Activated naive CD4-positive, alpha-beta T cell treated with anti-CD3 and anti-CD28 coated beads for 36 hours (primary cell): Measurements from ENCODE around the gene GCG. TPM values are rescaled to one million over a fixed set of nuclear protein-coding genes. Genes with fewer than 3 reads are reported as not detected.

Experiments used
- CTCF ChIA-PET: fragments of 350-600 bp; sonication (Branson Sonifier 250); formaldehyde crosslinking; loops from one replicate; lab custom pipeline; 2021; ENCODE audit warnings: antibody characterized with exemption; lab: Charles Lee
- DNase-seq: peaks from one replicate; pipeline ENCODE4 v3.0.0-alpha.2; 2020
- H3K27ac Mint-ChIP-seq: one replicate; pipeline ENCODE4 v1.8.0; 2021; ENCODE audit warnings: mild to moderate bottlenecking, mixed read lengths
- H3K27me3 Mint-ChIP-seq: one replicate; pipeline ENCODE4 v1.8.0; 2021; ENCODE audit warnings: low read depth, mixed read lengths
- H3K36me3 Mint-ChIP-seq: one replicate; pipeline ENCODE4 v1.8.0; 2021; ENCODE audit warnings: low read depth, mixed read lengths
- H3K4me1 Mint-ChIP-seq: one replicate; pipeline ENCODE4 v1.8.0; 2021; ENCODE audit warnings: low read depth, mixed read lengths
- H3K4me3 Mint-ChIP-seq: one replicate; pipeline ENCODE4 v1.8.0; 2021; ENCODE audit warnings: mild to moderate bottlenecking, moderate library complexity, mixed read lengths
- H3K9me3 Mint-ChIP-seq: one replicate; pipeline ENCODE4 v1.8.0; 2021; ENCODE audit warnings: mixed read lengths
- intact Hi-C: fragments of 100-400 bp; cut with micrococcal nuclease; formaldehyde crosslinking; loops from one replicate; pipeline ENCODE4 v1.15.1; 2023
- total RNA-seq, 2 experiments: library from RNA; stranded (reverse); gene quantifications; one replicate each; pipeline ENCODE4 v1.2.3, GENCODE V29; 2021

The GCG gene
- total RNA-seq, 2 experiments from 2014 or later = not detected

GRCh38 chr2:162148956-162149355 lies 3.1 kb downstream of the GCG start:
- no peaks in the 10 kb centered on the region for H3K4me1 Mint-ChIP-seq
- H3K4me3 Mint-ChIP-seq = no peak overlapping the region
- CTCF ChIA-PET = interaction anchor here (0.6 to 0.8 kb wide), 2 partner anchors 76 to 150 kb away, joined by 3 read pairs; no protein-coding TSS in a partner anchor
- no peaks in the 10 kb centered on the region for H3K9me3 Mint-ChIP-seq
- H3K27ac Mint-ChIP-seq = no peak overlapping the region
- H3K27me3 Mint-ChIP-seq = peaks cover 20% of the 10 kb centered on the region
- H3K36me3 Mint-ChIP-seq = no peaks in the 10 kb centered on the region
- intact Hi-C loops = no loop called here
- DNase-seq = no peak

- CTCF ChIA-PET = interaction anchor here (2.0 kb wide), 1 partner anchor 10 kb away, joined by 8 read pairs; no protein-coding TSS in a partner anchor
- no peak for DNase-seq
- H3K27me3 Mint-ChIP-seq = peaks cover 28% of the 10 kb centered on the region
- intact Hi-C loops = no loop called here
- no peaks in the 10 kb centered on the region for H3K9me3 Mint-ChIP-seq
- no peak overlapping the region for H3K4me3 Mint-ChIP-seq
- no peaks in the 10 kb centered on the region for H3K36me3 Mint-ChIP-seq
- H3K4me1 Mint-ChIP-seq = no peaks in the 10 kb centered on the region
- H3K27ac Mint-ChIP-seq = no peak overlapping the region
Measured at GRCh38 chr2:162143969-162144368, 8.1 kb downstream of the GCG start.

GRCh38 chr2:162138310-162138709 lies 13.7 kb downstream of the GCG start:
- Mint-ChIP-seq H3K27ac (no peak overlapping the region), H3K4me1 (no peaks in the 10 kb centered on the region), H3K27me3 (peaks cover 17% of the 10 kb centered on the region), H3K4me3 (no peak overlapping the region), H3K9me3 (no peaks in the 10 kb centered on the region), H3K36me3 (no peaks in the 10 kb centered on the region)
- CTCF ChIA-PET = no interaction called here
- intact Hi-C loops = no loop called here
- DNase-seq = no peak

GRCh38 chr2:162127422-162127821 lies 24.6 kb downstream of the GCG start:
- CTCF ChIA-PET = interaction anchor here (0.6 to 4.4 kb wide), 9 partner anchors 26 to 540 kb away, joined by 3 to 29 read pairs (median 4); no protein-coding TSS in a partner anchor

GRCh38 chr2:162126527-162126926 lies 25.5 kb downstream of the GCG start:
- Mint-ChIP-seq H3K9me3 (no peaks in the 10 kb centered on the region), H3K27me3 (no peaks in the 10 kb centered on the region), H3K4me1 (peaks cover 3% of the 10 kb centered on the region), H3K4me3 (no peak overlapping the region), H3K36me3 (no peaks in the 10 kb centered on the region), H3K27ac (no peak overlapping the region)
- no peak for DNase-seq
- CTCF ChIA-PET = interaction anchor here (0.6 to 4.4 kb wide), 12 partner anchors 15 to 904 kb away, joined by 3 to 29 read pairs (median 4); no protein-coding TSS in a partner anchor
- intact Hi-C loops = no loop called here

More at GRCh38 chr2:162127422-162127821, 24.6 kb downstream of the GCG start:
- no peak overlapping the region for H3K4me3 Mint-ChIP-seq
- H3K4me1 Mint-ChIP-seq = peaks cover 3% of the 10 kb centered on the region
- H3K36me3 Mint-ChIP-seq = no peaks in the 10 kb centered on the region
- no peaks in the 10 kb centered on the region for H3K27me3 Mint-ChIP-seq
- DNase-seq = no peak
- no peaks in the 10 kb centered on the region for H3K9me3 Mint-ChIP-seq
- intact Hi-C loops = no loop called here
- no peak overlapping the region for H3K27ac Mint-ChIP-seq

GRCh38 chr2:162126111-162126519 lies 25.9 kb downstream of the GCG start:
- intact Hi-C loops = no loop called here
- no peak for DNase-seq
- CTCF ChIA-PET = interaction anchor here (0.6 to 4.4 kb wide), 11 partner anchors 15 to 903 kb away, joined by 3 to 29 read pairs (median 4); no protein-coding TSS in a partner anchor
- Mint-ChIP-seq H3K36me3 (no peaks in the 10 kb centered on the region), H3K9me3 (no peaks in the 10 kb centered on the region), H3K27ac (no peak overlapping the region), H3K4me3 (no peak overlapping the region), H3K4me1 (peaks cover 3% of the 10 kb centered on the region), H3K27me3 (no peaks in the 10 kb centered on the region)

GRCh38 chr2:162125138-162125537 lies 26.9 kb downstream of the GCG start:
- Mint-ChIP-seq H3K9me3 (no peaks in the 10 kb centered on the region), H3K27ac (no peak overlapping the region), H3K4me1 (peaks cover 3% of the 10 kb centered on the region), H3K36me3 (no peaks in the 10 kb centered on the region), H3K4me3 (no peak overlapping the region), H3K27me3 (no peaks in the 10 kb centered on the region)
- no peak for DNase-seq
- intact Hi-C loops = no loop called here
- CTCF ChIA-PET = interaction anchor here (0.5 to 4.4 kb wide), 19 partner anchors 10 to 902 kb away, joined by 3 to 29 read pairs (median 4); partner anchors contain the start of gene GCG

GRCh38 chr2:162123806-162124758 lies 28.0 kb downstream of the GCG start:
- CTCF ChIA-PET = interaction anchor here (0.8 to 4.4 kb wide), 17 partner anchors 9 to 537 kb away, joined by 3 to 29 read pairs (median 3); partner anchors contain the start of gene GCG
- Mint-ChIP-seq H3K4me3 (no peak overlapping the region), H3K36me3 (no peaks in the 10 kb centered on the region), H3K27ac (no peak overlapping the region), H3K4me1 (peaks cover 3% of the 10 kb centered on the region), H3K27me3 (no peaks in the 10 kb centered on the region), H3K9me3 (no peaks in the 10 kb centered on the region)
- intact Hi-C loops = loop anchor here (1.0 to 5.0 kb wide), 8 partner anchors 51 to 902 kb away; partner anchors contain the start of gene TBR1
- no peak for DNase-seq

GRCh38 chr2:162118166-162119031 lies 33.6 kb downstream of the GCG start:
- Mint-ChIP-seq H3K4me3 (no peak overlapping the region), H3K27ac (no peak overlapping the region), H3K9me3 (peaks cover 10% of the 10 kb centered on the region), H3K4me1 (peaks cover 3% of the 10 kb centered on the region), H3K36me3 (peaks cover 4% of the 10 kb centered on the region), H3K27me3 (no peaks in the 10 kb centered on the region)
- no peak for DNase-seq
- intact Hi-C loops = no loop called here
- CTCF ChIA-PET = interaction anchor here (0.7 to 1.7 kb wide), 5 partner anchors 12 to 531 kb away, joined by 3 to 6 read pairs (median 3); no protein-coding TSS in a partner anchor

- Mint-ChIP-seq H3K27ac (no peak overlapping the region), H3K36me3 (peaks cover 4% of the 10 kb centered on the region), H3K4me3 (no peak overlapping the region), H3K27me3 (no peaks in the 10 kb centered on the region), H3K4me1 (peaks cover 3% of the 10 kb centered on the region), H3K9me3 (peaks cover 10% of the 10 kb centered on the region)
- intact Hi-C loops = no loop called here
- no peak for DNase-seq
- CTCF ChIA-PET = interaction anchor here (0.8 to 1.7 kb wide), 3 partner anchors 14 to 529 kb away, joined by 3 to 6 read pairs (median 3); no protein-coding TSS in a partner anchor
Measured at GRCh38 chr2:162116352-162116751, 35.7 kb downstream of the GCG start.

GRCh38 chr2:162115076-162115475 lies 37.0 kb downstream of the GCG start:
- Mint-ChIP-seq H3K27me3 (no peaks in the 10 kb centered on the region), H3K36me3 (peaks cover 4% of the 10 kb centered on the region), H3K9me3 (peaks cover 10% of the 10 kb centered on the region), H3K4me1 (peaks cover 3% of the 10 kb centered on the region), H3K4me3 (no peak overlapping the region), H3K27ac (no peak overlapping the region)
- intact Hi-C loops = no loop called here
- DNase-seq = no peak
- CTCF ChIA-PET = interaction anchor here (1.3 kb wide), 1 partner anchor 10 kb away, joined by 3 read pairs; no protein-coding TSS in a partner anchor
